Left lung (tissue), 10 donors: ENCODE data around the gene SOAT1. TPM values are rescaled to one million over a fixed set of nuclear protein-coding genes. Genes with fewer than 3 reads are reported as not detected.
"Not testable (repeated sequence)": the region's sequence is repeated elsewhere in the genome, so short reads cannot be mapped to it uniquely, and the experiment has no call there.

Experiments used
- ATAC-seq: fragments of 200-7000 bp; cut with Tn5 transposase; one replicate; pipeline ENCODE4 v1.9.1; 2020; ENCODE audit warnings: moderate library complexity
- DNase-seq, 4 donors: peaks; one replicate each; pipeline ENCODE4 v3.0.0-alpha.2; 2013 to 2020
- H3K27ac ChIP-seq, 2 donors: fragments of 200-600 bp; sonication (generic) in 1 of 2; one replicate each; pipeline versions ENCODE4 v1.5.0 to v1.8.0; 2020 to 2021
- H3K27me3 ChIP-seq, 2 donors: fragments of 200-600 bp; sonication (generic) in 1 of 2; one replicate each; pipeline versions ENCODE4 v1.5.0 to v1.8.0; 2020 to 2021
- H3K36me3 ChIP-seq, 2 donors: fragments of 200-600 bp; sonication (generic) in 1 of 2; one replicate each; pipeline versions ENCODE4 v1.5.0 to v1.8.0; 2020 to 2021
- H3K4me1 ChIP-seq, 2 donors: fragments of 200-600 bp; one replicate each; pipeline ENCODE4 v1.8.0; 2021
- H3K4me3 ChIP-seq, 2 donors: fragments of 200-600 bp; sonication (generic) in 1 of 2; one replicate each; pipeline versions ENCODE4 v1.5.0 to v1.8.0; 2020 to 2021; ENCODE audit warnings: mild to moderate bottlenecking in 1 of 2
- H3K9me3 ChIP-seq, 2 donors: fragments of 200-600 bp; sonication (generic) in 1 of 2; one replicate each; pipeline versions ENCODE4 v1.5.0 to v1.8.0; 2020 to 2021
- intact Hi-C, 2 donors: fragments of 100-400 bp; cut with DNase I; formaldehyde crosslinking; loops; one replicate each; pipeline versions ENCODE4 v1.11.2 to v1.14.2; 2022
- polyA plus RNA-seq, 6 donors: library from polyadenylated mRNA; unstranded; fragments of 120-200 nt; gene quantifications; one replicate each; pipeline ENCODE4 v1.2.1, GENCODE V29; 2013; ENCODE audit not compliant: insufficient read length in 6 of 6
- total RNA-seq, 2 donors: library from RNA; stranded (reverse); fragmentation: NEBNext Ultra II Directional; extraction: Animal tissue kit (Norgen Biotek cat#: 25700); gene quantifications; one replicate each; pipeline ENCODE4 v1.2.1, GENCODE V29; 2021
- TF ChIP-seq, protein P1 (sequence below), 2 donors: fragments of 200-600 bp; sonication (generic) in 1 of 2; IDR thresholded peaks; one replicate each; pipeline versions ENCODE4 v1.5.0 to v1.8.0; 2021; ENCODE audit warnings: antibody characterized with exemption in 2 of 2
- donor health status: DM: no; HTN: yes; CAD: no.
- donor health status: DM: no; HTN: no; CAD: no.

SOAT1 gene
- total and polyA plus RNA-seq, 8 donors, result 28.9 to 102 (median 30.2) TPM

DNA sequence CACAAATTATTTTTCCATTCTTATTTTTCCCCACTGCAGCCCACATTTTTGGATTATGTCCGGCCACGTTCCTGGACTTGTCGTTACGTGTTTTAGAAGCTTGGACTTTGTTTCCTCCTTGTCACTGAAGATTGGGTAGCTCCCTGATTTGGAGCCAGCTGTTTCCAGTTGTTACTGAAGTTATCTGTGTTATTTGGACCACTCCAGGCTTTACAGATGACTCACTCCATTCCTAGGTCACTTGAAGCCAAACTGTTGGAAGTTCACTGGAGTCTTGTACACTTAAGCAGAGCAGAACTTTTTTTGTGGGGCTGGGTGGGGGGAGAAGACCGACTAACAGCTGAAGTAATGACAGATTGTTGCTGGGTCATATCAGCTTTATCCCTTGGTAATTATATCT lies 59.9 kb downstream of the SOAT1 start:
- TF ChIP-seq, protein P1, sequence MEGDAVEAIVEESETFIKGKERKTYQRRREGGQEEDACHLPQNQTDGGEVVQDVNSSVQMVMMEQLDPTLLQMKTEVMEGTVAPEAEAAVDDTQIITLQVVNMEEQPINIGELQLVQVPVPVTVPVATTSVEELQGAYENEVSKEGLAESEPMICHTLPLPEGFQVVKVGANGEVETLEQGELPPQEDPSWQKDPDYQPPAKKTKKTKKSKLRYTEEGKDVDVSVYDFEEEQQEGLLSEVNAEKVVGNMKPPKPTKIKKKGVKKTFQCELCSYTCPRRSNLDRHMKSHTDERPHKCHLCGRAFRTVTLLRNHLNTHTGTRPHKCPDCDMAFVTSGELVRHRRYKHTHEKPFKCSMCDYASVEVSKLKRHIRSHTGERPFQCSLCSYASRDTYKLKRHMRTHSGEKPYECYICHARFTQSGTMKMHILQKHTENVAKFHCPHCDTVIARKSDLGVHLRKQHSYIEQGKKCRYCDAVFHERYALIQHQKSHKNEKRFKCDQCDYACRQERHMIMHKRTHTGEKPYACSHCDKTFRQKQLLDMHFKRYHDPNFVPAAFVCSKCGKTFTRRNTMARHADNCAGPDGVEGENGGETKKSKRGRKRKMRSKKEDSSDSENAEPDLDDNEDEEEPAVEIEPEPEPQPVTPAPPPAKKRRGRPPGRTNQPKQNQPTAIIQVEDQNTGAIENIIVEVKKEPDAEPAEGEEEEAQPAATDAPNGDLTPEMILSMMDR (IDR thresholded peaks at IDR 0.05), result no peak
- no peaks in the 10 kb centered on the region for H3K27me3 ChIP-seq
- H3K36me3 ChIP-seq, result peaks cover 0 to 55% of the 10 kb centered on the region in 2 donors
- H3K9me3 ChIP-seq, result no peaks in the 10 kb centered on the region
- H3K27ac ChIP-seq, result peak overlapping the region in 1 of 2 donors; percentile 20
- no peak overlapping the region for H3K4me3 ChIP-seq
- peak in 1 of 4 donors; percentile 14 for DNase-seq
- intact Hi-C loops, result no loop called here
- ATAC-seq, result peak; percentile 81
- H3K4me1 ChIP-seq, result no peaks in the 10 kb centered on the region

DNA sequence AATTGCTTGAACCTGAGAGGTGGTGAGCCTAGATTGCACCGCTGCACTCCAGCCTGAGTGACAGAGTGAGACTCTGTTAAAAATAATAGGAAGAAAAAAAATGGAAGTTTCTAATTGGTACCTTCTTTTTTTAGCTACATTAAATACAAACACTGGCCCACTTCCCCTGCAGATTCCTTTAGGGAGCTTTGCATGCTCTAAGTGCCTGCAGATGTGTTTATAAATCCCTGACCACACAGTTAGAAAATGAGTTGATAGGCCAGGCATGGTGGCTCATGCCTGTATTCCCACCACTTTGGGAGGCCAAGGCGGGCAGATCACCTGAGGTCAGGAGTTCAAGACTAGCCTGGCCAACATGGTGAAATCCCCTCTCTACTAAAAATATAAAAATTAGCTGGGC lies 68.0 kb downstream of the SOAT1 start:
- H3K9me3 ChIP-seq, DNase-seq, H3K27ac ChIP-seq, H3K4me3 ChIP-seq, H3K36me3 ChIP-seq, H3K27me3 ChIP-seq, ATAC-seq: not testable (repeated sequence)
- intact Hi-C loops, result loop anchor here in 1 of 2 donors (10.0 kb wide), 1 partner anchor 277 kb away; the partner anchor contains the start of gene TOR3A
- H3K4me1 ChIP-seq, result peaks cover 0 to 12% of the 10 kb centered on the region in 2 donors

DNA sequence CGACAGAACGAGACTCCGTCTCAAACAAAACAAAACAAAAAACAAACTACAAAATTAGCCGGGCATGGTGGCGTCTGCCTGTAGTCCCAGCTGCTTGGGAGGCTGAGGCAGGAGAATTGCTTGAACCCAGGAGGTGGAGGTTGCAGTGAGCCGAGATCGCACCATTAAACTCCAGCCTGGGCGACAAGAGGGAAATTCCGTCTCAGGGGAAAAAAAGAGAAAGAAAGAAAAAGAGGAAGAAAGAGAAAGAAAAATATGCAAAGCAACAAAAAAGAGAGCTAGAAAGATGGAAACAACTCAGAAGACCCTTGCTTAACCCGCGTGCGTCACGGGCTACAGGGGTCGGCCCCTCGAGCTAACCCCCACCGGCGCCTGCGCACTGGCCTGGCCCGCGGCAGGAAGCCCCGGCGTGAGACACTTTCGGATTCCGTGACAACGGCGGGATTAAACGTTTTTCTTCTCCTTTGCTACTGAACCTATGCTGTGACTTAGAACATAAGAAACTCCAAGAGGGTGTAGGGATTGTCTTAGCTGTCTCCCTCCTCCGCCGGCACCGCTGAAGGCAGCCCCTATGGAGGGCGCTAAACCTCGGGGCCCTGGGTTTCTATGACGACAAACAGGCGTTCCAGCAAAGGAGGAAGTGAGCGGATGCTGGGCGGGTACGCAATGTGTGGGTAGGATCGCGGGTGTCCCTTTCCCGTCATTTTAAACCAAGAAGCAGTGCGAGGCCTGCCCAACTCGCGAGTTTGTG lies 71.9 kb downstream of the SOAT1 start, which contains the start of gene AXDND1:
Gene AXDND1 (plus strand): TSS at position 630 of the 751 bp plus-strand sequence. CDS start 539 bp downstream, outside the sequence.
- intact Hi-C loops, result loop anchor here in 1 of 2 donors (10.0 kb wide), 1 partner anchor 281 kb away; the partner anchor contains the start of gene TOR3A
- ATAC-seq, result peak; percentile 98
- H3K9me3 ChIP-seq, result no peaks in the 10 kb centered on the region
- peak within 1 kb of the TSS; percentile 96 to 98 for H3K27ac ChIP-seq
- H3K4me3 ChIP-seq, result peak within 1 kb of the TSS; percentile 54 to 70
- no peaks in the 10 kb centered on the region for H3K27me3 ChIP-seq
- peak; percentile 90 to 94 (median 94) for DNase-seq
- H3K36me3 ChIP-seq, result no peaks in the 10 kb centered on the region
- H3K4me1 ChIP-seq, result peaks cover 0 to 12% of the 10 kb centered on the region in 2 donors
- TF ChIP-seq, protein P1 (IDR thresholded peaks at IDR 0.05), result peak in 1 of 2 donors; percentile 6

DNA sequence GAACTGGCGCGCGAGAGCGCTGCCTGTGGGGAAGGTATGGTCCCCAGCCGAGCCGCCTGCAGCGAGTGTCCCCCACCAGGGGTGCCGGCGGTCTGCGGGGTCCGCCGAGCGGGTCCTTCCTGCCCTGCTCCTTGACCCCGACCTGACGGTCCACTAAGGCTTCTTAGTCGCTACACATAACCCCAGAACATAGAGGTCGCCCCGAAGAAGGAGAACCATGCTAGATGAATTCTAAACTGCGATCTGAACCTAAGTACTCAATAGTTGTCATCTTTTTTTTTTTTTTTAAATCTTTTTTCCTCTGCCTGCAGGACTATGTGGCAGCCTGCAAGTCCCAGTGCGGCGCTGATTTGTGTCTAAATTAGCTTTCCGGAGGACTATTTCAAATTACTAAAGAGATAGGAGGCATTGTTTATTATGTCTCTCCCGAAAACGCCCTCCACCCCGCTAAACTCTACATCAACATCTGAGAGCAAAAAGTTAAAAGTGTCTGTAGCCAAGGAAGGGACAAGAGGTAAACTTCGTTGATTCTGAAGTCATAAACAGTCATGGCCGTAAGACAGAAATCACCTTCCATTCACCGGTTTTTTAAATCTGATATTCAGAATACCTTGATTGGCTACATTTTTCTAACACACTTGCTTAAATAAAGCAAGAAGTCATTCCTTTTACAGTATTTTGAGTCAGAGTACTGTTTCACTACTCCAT lies 72.7 kb downstream of the SOAT1 start:
- no peaks in the 10 kb centered on the region for H3K36me3 ChIP-seq

DNA sequence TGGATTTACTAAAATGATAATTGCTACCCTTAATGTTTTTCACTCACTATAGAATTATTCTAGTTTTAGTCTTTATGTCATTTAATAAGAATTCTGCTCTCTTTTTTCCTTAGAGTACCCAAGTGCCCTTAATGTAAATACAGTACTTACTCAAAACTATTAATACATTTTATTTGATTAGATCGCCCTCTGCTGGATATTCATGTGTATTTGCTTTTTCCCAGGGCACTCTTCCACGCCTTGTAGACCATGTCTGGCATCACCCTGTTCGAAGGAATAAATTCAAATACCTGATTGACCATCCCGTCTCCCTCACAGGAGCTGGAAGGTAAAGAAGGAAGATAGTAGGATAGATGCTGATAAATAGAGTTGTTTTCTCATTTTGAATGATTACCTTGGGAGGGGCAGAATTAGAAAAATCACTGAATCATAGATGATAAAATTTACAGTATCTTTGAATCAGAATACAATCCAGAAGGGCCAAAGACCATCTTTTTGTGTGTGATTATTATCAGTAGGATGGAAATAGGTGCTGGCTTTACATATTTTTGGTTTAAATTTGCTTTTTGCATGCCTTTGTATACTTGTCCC lies 76.2 kb downstream of the SOAT1 start:
- ATAC-seq (peak; percentile 69), DNase-seq (peak in 2 of 4 donors; percentile 57 to 74)
- intact Hi-C loops, result loop anchor here in 1 of 2 donors (10.0 kb wide), 1 partner anchor 285 kb away; the partner anchor contains the start of gene TOR3A
- Histone ChIP-seq H3K27me3 (no peaks in the 10 kb centered on the region), H3K9me3 (no peaks in the 10 kb centered on the region), H3K4me3 (no peak overlapping the region), H3K27ac (no peak overlapping the region), H3K36me3 (no peaks in the 10 kb centered on the region), H3K4me1 (peaks cover 0 to 12% of the 10 kb centered on the region in 2 donors)
- TF ChIP-seq, protein P1 (IDR thresholded peaks at IDR 0.05), result peak; percentile 82 to 89

More for the DNA sequence above, 72.7 kb downstream of the SOAT1 start:
- ATAC-seq (peak; percentile 28), DNase-seq (no peak)
- no peaks in the 10 kb centered on the region for H3K9me3 ChIP-seq
- H3K4me1 ChIP-seq, result peaks cover 0 to 12% of the 10 kb centered on the region in 2 donors
- H3K27ac ChIP-seq, result peak overlapping the region; percentile 96 to 98
- intact Hi-C loops, result loop anchor here in 1 of 2 donors (10.0 kb wide), 1 partner anchor 281 kb away; the partner anchor contains the start of gene TOR3A
- H3K27me3 ChIP-seq, result no peaks in the 10 kb centered on the region
- H3K4me3 ChIP-seq, result peak overlapping the region; percentile 54 to 70
- TF ChIP-seq, protein P1 (IDR thresholded peaks at IDR 0.05), result no peak
